ENCODE data around the gene RASL12.

RASL12 gene

DNA sequence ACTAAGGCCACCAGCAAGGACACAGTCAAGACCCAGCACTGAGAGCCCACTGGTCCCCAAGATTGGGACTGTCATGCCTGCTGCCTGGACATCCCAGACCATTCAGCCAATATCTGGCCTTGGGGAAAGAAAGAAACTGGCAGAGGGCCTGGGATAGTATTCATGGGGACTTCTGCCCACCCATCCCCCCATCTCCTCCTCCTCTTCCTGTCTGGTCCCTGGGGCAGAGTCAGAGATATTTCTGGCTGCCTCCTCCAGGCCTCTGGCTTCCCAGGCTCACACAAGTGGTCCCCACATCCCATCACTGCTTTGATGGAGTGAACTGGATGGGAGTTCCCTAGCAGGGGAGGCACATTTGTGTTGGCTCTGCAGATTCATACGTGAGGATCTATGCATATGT is 4.2 kb upstream of the RASL12 start:
- H3K9me2 ChIP-seq (replicated peaks; ENCODE audit: insufficient read depth, low read length): no peaks in the 10 kb centered on the region
- no peak overlapping the region for H3K4me2 ChIP-seq (ENCODE audit: low read depth, low read length, poor library complexity, severe bottlenecking)
- no peaks in the 10 kb centered on the region for H3K27me3 ChIP-seq (ENCODE audit: low read length)

DNA sequence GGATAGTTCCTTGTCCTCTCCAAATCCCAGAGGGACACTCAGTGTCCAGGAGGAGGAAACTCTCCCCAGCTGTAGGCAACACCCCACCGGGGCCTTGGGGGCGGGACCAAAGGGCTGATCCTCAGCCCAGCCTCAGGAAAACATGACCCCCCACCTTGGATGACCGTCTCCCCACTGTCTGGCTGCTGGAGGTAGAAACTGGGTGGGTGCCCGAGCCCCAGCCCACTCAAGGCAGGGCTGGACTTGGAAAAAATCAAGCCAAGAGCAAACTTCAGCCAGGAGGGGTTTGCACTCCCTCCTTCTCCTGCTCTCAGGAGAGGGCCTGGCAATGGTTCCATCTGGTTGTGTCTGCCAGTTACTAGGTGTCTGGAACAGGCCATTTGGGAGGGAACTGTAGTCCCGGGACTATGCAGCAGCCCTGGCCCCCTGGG is 3.6 kb upstream of the RASL12 start:
- Histone ChIP-seq H3K4me3 (ENCODE audit: insufficient read depth, low read length, poor library complexity, severe bottlenecking) (no peak overlapping the region), H4K20me1 (ENCODE audit: low read depth, low read length) (no peaks in the 10 kb centered on the region), H3K36me3 (ENCODE audit: low read length) (no peaks in the 10 kb centered on the region), H3F3A (ENCODE audit: insufficient read depth) (no peaks in the 10 kb centered on the region), H3K9ac (ENCODE audit: low read length) (no peak overlapping the region), H2AFZ (ENCODE audit: low read depth, low read length, severe bottlenecking) (no peak overlapping the region), H3K9me2 (replicated peaks; ENCODE audit: insufficient read depth, low read length) (no peaks in the 10 kb centered on the region), H3K4me2 (ENCODE audit: low read depth, low read length, poor library complexity, severe bottlenecking) (no peak overlapping the region), H3K27me3 (ENCODE audit: low read length) (no peaks in the 10 kb centered on the region), H3K79me2 (ENCODE audit: insufficient read depth, low read length) (no peaks in the 10 kb centered on the region), H3K9me3 (ENCODE audit: insufficient read depth, low read length) (no peaks in the 10 kb centered on the region), H3K27ac (ENCODE audit: low read depth, low read length) (no peak overlapping the region)
- TF ChIP-seq, protein P1, sequence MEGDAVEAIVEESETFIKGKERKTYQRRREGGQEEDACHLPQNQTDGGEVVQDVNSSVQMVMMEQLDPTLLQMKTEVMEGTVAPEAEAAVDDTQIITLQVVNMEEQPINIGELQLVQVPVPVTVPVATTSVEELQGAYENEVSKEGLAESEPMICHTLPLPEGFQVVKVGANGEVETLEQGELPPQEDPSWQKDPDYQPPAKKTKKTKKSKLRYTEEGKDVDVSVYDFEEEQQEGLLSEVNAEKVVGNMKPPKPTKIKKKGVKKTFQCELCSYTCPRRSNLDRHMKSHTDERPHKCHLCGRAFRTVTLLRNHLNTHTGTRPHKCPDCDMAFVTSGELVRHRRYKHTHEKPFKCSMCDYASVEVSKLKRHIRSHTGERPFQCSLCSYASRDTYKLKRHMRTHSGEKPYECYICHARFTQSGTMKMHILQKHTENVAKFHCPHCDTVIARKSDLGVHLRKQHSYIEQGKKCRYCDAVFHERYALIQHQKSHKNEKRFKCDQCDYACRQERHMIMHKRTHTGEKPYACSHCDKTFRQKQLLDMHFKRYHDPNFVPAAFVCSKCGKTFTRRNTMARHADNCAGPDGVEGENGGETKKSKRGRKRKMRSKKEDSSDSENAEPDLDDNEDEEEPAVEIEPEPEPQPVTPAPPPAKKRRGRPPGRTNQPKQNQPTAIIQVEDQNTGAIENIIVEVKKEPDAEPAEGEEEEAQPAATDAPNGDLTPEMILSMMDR (IDR thresholded peaks at IDR 0.05; ENCODE audit: insufficient read depth, low read length, poor library complexity, severe bottlenecking): no peak
- TF ChIP-seq EZH2phosphoT487 (conservative IDR thresholded peaks at IDR 0.05; ENCODE audit: low read length): no peak

More for the DNA sequence above, 4.2 kb upstream of the RASL12 start:
- Histone ChIP-seq H3K9me3 (ENCODE audit: insufficient read depth, low read length) (no peaks in the 10 kb centered on the region), H3F3A (ENCODE audit: insufficient read depth) (no peaks in the 10 kb centered on the region), H3K9ac (ENCODE audit: low read length) (no peak overlapping the region), H3K4me3 (ENCODE audit: insufficient read depth, low read length, poor library complexity, severe bottlenecking) (no peak overlapping the region), H3K36me3 (ENCODE audit: low read length) (no peaks in the 10 kb centered on the region), H3K27ac (ENCODE audit: low read depth, low read length) (no peak overlapping the region), H3K79me2 (ENCODE audit: insufficient read depth, low read length) (no peaks in the 10 kb centered on the region), H2AFZ (ENCODE audit: low read depth, low read length, severe bottlenecking) (no peak overlapping the region), H4K20me1 (ENCODE audit: low read depth, low read length) (no peaks in the 10 kb centered on the region)
- no peak for TF ChIP-seq EZH2phosphoT487 (conservative IDR thresholded peaks at IDR 0.05; ENCODE audit: low read length)
- TF ChIP-seq, protein P1 (IDR thresholded peaks at IDR 0.05; ENCODE audit: insufficient read depth, low read length, poor library complexity, severe bottlenecking): no peak

DNA sequence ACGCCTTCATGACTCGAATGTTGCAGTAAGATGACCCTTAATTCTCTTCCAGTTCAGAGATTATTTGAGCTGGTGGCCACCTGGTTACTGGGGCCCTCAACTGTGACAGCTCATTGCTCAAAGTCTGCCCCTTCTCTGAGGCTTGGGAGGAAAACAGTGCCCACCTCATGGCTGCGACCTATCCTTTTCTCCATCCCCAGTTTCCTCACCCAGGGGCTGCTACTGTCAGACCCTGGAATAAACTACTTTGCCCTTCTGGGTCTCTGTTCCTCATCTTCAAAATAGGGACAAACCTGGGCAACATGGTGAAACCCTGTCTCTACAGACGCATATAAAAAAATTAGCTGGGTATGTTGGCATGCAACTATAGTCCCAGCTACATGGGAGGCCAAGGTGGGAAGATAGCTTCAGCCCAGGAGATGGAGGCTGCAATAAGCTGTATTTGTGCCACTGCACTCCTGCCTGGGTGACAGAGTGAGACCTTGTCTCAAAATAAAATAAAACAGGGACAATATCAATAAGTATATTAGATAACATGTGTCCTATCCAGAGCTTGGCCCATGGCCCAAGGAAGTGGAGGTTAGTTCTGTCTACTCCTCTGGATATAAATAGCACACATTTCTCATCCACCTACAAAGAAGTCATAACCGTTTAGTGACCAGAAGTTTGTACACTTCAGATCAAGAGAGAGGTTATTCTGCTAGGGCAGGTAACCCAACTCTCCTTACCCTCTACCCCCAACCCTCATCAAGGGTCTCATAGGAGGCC is 2.2 kb upstream of the RASL12 start:
- no peak overlapping the region for H3K9ac ChIP-seq (ENCODE audit: low read length)
- no peaks in the 10 kb centered on the region for H3F3A ChIP-seq (ENCODE audit: insufficient read depth)
- no peaks in the 10 kb centered on the region for H3K9me2 ChIP-seq (replicated peaks; ENCODE audit: insufficient read depth, low read length)
- TF ChIP-seq EZH2phosphoT487 (conservative IDR thresholded peaks at IDR 0.05; ENCODE audit: low read length): no peak
- TF ChIP-seq, protein P1 (IDR thresholded peaks at IDR 0.05; ENCODE audit: insufficient read depth, low read length, poor library complexity, severe bottlenecking): no peak
- no peak overlapping the region for H3K27ac ChIP-seq (ENCODE audit: low read depth, low read length)
- H3K4me3 ChIP-seq (ENCODE audit: insufficient read depth, low read length, poor library complexity, severe bottlenecking): no peak overlapping the region
- H3K9me3 ChIP-seq (ENCODE audit: insufficient read depth, low read length): no peaks in the 10 kb centered on the region
- no peak overlapping the region for H3K4me2 ChIP-seq (ENCODE audit: low read depth, low read length, poor library complexity, severe bottlenecking)
- H3K79me2 ChIP-seq (ENCODE audit: insufficient read depth, low read length): no peaks in the 10 kb centered on the region
- no peaks in the 10 kb centered on the region for H3K27me3 ChIP-seq (ENCODE audit: low read length)
- H4K20me1 ChIP-seq (ENCODE audit: low read depth, low read length): no peaks in the 10 kb centered on the region
- H3K36me3 ChIP-seq (ENCODE audit: low read length): no peaks in the 10 kb centered on the region
- H2AFZ ChIP-seq (ENCODE audit: low read depth, low read length, severe bottlenecking): no peak overlapping the region
